GM19328 (cell line): ENCODE data around the gene ENOPH1.
"Not testable (repeated sequence)": the region's sequence is repeated elsewhere in the genome, so short reads cannot be mapped to it uniquely, and the experiment has no call there.

ENCODE experiments used
- ATAC-seq: cut with Tn5 transposase; IDR thresholded peaks from one replicate; pipeline ENCODE4 v1.9.1; 2021; ENCODE audit warnings: mild to moderate bottlenecking, moderate library complexity; ENCODE audit not compliant: unreplicated experiment

Gene ENOPH1

DNA sequence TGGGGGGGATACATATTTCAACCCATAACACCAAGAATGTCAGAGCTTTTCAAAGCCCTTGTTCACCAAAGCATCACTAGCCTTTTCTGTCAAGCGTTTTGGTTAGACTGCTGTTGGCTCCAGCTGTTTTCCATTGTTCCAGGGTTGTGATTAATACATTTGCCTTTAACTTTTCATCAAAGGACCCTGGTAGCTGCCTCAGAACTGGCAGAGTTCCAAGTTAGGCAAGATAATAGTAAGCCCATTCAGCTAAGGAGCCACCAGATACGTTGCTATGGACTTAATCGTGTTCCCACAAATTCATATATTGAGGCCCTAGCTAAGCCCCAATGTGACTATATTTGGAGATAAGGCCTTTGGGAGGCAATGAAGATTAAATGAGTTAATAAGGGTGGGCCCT is 37.1 kb downstream of the ENOPH1 start:
- ATAC-seq, result no peak

- no peak for ATAC-seq
Observed at GRCh38 chr4:82469791-82470345, 39.5 kb downstream of the ENOPH1 start.

DNA sequence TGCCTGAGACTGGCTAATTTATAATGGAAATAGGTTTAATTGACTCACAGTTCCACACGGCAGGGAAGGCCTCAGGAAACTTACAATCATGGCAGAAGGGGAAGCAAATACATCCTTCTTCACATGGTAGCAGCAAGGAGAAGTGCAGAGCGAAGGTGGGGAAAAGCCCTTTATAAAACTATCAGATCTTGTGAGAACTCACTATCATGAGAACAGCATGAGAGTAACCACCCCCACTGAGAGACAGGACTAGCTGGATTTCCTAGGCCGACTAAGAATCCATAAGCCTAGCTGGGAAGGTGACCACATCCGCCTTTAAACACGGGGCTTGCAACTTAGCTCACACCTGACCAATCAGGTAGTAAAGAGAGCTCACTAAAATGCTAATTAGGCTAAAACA is 42.7 kb downstream of the ENOPH1 start:
- ATAC-seq, result not testable (repeated sequence)

DNA sequence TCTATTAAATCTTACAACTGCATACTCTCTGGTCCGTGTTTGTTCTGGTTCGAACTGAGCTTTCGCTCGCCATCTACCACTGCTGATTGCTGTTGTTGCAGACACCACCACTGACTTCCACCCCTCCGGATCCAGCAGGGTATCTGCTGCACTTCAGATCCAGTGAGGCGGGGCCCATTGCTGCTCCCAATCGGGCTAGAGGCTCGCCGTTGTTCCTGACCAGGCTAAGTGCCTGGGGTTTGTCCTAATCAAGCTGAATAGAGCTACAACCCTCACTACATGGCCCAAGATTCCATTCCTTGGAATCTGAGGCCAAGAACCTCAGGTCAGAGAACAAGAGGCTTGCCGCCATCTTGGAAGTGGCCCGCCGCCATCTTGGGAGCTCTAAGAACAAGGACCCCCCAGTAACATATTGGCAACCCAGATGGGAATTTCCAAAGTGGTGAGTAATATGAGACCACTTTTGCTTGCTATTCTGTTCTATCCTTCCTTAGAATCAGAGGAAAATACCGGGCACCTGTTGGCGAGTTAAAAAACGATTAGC is 43.3 kb downstream of the ENOPH1 start:
- no peak for ATAC-seq

DNA sequence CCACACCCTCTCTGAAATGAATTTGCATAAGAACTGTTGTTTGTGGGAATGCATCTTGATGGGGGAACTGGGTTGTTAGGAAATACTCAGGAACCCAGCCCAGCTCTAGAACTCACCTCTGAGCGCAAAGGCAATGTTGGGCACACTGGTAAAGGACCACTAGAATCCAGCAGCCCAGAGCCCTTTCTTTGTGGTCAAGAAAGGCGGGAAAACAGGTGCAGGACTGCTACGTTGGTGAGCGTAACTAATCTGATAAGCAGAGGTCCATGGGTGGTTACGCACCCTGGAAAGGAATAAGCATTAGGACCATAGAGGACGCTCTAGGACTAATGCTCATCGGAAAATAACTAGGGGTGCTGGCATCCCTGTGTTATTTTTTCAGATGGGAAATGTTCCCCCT is 45.5 kb downstream of the ENOPH1 start:
- ATAC-seq, result not testable (repeated sequence)

DNA sequence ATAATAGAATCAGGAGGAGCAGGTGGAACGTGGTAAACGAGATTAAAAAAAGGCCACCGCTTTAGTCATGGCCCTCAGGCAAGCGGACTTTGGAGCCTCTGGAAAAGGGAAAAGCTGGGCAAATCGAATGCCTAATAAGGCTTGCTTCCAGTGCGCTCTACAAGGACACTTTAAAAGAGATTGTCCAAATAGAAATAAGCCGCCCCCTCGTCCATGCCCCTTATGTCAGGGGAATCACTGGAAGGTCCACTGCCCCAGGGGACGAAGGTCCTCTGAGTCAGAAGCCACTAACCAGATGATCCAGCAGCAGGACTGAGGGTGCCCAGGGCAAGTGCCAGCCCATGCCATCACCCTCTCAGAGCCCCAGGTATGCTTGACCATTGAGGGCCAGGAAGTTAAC is 47.1 kb downstream of the ENOPH1 start:
- not testable (repeated sequence) for ATAC-seq

GRCh38 chr4:82479562-82479961 is 49.2 kb downstream of the ENOPH1 start:
- ATAC-seq, result no peak

DNA sequence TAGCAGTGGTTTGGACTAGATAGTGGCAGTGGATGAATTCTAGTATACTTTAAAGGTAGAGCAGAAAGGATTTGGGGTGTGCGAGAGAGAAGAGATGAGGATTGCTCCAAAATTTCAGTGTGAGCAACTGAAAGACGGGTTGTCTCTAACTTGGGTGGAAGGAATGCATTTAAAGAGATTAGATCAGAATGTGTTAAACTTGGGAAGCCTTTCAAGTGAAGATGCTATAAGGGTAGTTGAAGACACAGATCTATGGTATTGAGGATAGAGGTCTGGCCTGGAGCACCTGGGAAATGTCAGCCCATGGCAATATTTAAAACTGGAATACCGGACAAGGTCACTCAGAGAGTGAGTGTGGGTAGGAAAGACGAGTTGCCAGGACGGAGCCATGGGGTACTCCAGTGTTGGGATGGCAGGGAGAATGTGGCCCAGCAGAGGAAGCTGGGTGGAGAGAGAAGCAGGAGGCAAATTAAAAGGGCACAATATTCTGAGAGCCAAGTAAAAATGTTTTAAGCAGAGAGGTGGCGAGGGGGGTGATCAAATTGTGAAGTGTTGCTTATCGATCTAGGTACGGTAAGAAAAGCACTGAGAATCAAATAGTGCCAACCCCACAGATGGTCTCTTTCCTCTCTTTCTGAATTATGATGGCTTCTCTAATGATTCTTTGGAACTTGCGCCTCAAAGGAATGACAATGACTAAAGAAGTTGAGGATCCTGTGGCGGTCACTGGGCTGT is 50.5 kb downstream of the ENOPH1 start:
- ATAC-seq, result no peak

GRCh38 chr4:82481506-82481840 is 51.1 kb downstream of the ENOPH1 start:
- ATAC-seq, result no peak

DNA sequence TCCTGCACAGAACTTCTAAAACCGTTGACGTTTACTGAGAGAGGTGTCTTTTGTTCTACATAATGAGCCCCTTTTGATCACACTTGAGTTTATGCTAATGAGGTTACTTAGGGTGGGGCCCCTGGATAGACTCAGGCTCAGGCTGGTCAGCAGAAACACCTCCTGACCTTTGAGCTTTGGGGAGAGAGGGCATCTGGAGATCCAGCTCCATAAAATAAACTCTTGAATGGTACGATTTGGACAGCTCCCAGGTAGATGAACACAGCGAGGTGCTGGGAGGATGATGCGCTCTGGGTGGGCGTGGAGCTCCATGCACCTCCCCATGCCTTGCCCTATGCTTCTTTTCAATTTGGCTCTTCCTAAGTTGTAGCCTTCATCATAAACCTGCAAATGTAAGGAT is 52.0 kb downstream of the ENOPH1 start:
- no peak for ATAC-seq

DNA sequence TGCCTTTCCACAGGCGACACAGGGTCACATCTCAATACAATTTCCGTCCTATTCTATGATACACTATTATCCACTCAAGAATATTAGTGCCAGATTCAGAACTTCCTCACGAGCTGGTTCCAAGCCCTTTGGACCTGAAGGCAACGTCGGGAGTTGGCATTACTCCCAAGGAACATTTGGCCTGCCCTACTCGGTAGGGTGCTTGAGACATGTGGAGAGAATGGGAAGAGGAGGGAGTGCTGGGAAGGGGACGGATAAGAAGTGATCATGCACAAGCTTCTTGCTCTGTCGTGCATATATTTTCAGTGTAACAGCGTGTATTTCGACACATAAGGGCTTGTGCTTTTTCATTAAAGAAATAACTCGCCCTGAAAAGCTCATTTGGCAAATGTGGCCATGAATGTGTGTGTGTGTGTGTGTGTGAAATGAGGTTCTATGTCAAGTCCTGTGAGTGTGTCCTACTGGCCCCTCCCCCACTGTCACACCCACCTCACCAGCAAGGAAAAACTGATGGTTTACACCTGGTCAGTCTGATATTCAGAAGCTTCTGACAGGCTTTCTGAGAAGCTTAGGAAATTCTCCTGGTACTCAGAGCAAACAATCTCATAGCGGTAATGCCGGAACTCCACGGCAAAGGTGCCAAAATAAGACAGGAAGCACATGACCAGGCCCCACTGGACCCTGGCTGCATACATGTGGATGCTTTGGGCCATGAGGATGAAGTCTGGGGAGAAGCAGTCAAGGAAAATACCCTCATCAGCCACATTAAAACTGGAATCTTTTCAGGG is 54.8 kb downstream of the ENOPH1 start:
- ATAC-seq, result no peak

DNA sequence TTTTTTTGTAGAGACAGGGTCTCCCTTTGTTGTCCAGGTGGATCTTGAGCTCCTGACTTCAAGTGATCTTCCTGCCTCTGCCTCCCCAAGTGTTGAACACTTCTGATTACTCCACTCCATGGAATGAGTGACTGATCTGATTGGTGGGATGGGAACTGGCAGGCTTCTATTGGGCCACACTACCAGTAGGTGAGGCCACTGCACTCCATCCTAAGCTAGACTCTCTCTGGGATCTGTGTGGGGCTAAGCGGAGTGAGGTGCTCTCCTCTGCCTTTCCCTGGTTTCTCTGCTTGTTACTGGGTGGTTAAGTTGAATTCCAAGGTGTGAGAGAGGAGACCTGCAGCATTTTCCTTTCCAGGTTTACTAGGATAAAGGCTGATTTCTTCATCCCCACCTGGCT is 58.7 kb downstream of the ENOPH1 start:
- no peak for ATAC-seq

DNA sequence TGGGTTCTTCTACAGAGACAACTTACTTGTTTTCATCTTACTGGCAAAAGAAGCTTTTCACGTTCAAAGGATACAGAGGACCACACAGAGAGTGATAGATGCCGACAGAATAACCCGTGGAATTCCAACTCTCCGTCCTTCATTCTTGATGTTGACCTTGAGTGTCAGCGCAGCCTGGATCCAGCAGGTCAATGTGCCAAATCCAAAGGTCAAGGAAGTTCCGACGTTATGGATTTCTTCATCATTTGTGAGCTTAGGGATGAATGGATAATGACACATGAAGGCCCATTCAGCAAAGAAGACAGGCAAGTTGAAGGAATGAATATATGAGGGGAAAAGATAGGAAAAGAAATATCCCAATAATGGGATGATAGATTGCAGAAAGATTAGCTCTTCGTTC is 59.6 kb downstream of the ENOPH1 start:
- no peak for ATAC-seq

DNA sequence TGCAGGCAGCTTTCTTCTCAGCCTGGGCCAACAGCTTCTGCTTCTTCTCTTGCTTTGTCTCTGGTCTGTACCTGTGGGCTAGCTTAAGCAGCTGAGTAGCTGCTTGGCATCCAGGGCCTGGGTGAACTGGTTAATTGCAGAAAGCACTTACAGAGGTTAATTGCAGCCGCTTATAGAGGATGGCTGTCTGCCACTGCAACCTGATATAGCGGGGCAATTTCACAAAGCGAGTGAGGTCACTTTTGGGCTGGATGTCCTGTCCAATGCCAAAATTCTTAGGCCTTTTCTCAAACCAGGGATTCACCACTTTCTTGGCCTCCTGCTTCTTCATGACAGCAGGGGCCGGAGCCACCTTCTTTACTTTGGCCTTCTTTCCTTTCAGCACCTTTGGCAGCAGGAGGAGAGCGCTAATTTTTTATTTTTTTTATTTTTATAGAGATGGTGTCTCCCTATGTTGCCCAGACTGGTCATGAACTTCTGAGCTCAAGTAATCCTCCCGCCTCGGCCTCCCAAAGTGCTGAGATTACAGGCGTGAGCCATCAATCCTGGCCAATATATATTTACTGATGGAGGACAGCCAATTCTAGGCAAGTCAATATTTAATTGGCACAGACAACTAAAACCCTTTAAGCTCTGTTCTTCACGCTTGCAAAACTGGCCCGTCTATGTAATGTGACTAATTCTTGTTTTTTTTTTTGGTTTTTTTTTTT is 61.0 kb downstream of the ENOPH1 start:
- ATAC-seq, result no peak

GRCh38 chr4:82493721-82494425 is 63.5 kb downstream of the ENOPH1 start:
- no peak for ATAC-seq

- ATAC-seq, result no peak
Observed at GRCh38 chr4:82495666-82496065, 65.3 kb downstream of the ENOPH1 start.

- no peak for ATAC-seq
Observed at GRCh38 chr4:82496349-82496748, 66.0 kb downstream of the ENOPH1 start.

DNA sequence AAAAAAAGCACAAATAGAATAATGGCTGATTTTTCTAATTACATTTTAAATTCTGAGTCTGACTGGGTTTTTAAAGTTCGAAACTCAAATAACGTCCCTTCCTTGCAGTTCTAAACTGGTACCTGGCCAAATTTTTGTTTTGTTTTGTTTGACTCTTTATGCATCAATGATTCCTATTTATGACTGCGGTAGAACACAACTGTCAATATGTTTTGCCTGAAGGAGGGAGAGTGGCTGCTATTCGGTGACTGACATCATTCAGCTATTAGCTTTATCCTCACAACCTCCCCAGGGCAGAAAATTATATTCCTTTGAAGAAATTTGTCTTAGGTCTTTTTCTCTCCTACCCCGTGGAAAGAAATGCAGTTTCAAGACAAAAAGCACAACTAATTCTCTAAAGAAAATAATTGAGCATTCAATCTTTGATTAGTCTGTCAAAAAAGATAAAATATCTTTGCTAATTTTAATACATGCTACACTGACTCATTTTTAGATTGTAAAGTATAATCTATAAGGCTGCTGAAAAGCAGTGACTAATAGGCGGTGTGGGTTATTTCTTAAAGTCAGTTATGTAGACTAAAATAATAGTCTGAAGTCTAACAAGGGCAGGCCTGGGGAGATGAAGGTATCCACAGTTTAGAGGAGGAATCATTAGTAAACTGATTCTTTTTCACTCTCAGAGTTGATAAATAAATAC is 69.5 kb downstream of the ENOPH1 start:
- no peak for ATAC-seq

DNA sequence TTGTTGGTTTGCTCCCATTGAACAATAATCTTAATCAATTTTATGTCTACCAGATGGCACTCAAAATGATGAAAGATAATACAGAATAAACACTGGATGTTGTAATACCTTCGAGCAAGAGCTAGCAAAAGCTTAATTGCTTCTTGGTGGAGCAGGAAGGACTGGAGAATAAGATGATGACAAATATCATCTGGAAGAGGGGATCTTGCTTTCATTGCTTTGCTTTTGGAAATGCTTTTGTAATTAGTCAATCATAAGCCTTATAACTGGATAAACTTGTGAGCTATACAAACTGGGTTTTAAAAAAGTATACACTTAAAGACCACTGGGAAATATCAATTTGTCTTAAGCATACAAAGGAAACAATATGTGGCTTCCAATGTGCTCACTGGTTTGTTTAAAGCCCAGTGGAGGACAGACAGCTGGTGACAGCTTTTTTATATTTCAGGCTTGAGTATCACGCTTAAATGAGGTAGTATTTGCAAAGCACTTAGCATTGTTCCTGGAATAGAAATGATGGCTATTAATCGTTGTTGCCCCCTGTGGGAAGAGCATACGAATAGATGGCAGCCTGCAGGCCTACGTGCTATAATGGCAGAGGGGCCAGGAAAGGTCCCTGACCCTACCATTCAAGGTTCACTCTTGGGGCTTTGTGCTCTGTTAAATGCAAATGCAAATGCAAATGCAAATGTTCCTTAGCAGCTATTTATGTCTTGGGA is 70.2 kb downstream of the ENOPH1 start:
- ATAC-seq, result no peak

DNA sequence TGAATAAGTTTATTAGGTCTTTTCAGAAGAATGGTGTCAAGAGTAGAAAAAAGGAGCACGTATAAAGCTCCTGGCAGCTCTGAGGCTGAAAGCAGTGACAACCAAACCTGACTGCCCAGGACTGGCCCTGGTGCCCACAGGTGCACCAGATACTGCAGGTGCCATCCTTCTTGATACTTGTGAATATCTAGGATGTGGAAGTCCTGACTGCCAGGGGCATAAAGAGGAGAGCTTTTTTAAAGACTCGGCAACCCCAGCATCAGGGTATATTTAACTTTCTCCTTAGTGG is 70.7 kb downstream of the ENOPH1 start:
- no peak for ATAC-seq
